ENCODE results near the gene GDF9. TPM values are rescaled to one million over a fixed set of nuclear protein-coding genes. Genes with fewer than 3 reads are reported as not detected.
A peak's percentile ranks its signal among the peaks of the same experiment; 100 is the strongest.

Gene GDF9
- total RNA-seq, 4 donors from 2014 or later, result 0.24 to 1.3 (median 0.31) TPM; not detected in 1

GRCh38 chr5:132884548-132884947, 18.3 kb upstream of the GDF9 start:
- DNase-seq (ENCODE audit: low spot score) (no peak), ATAC-seq (ENCODE audit: low FRiP score) (no peak)
- TF ChIP-seq, protein P1, sequence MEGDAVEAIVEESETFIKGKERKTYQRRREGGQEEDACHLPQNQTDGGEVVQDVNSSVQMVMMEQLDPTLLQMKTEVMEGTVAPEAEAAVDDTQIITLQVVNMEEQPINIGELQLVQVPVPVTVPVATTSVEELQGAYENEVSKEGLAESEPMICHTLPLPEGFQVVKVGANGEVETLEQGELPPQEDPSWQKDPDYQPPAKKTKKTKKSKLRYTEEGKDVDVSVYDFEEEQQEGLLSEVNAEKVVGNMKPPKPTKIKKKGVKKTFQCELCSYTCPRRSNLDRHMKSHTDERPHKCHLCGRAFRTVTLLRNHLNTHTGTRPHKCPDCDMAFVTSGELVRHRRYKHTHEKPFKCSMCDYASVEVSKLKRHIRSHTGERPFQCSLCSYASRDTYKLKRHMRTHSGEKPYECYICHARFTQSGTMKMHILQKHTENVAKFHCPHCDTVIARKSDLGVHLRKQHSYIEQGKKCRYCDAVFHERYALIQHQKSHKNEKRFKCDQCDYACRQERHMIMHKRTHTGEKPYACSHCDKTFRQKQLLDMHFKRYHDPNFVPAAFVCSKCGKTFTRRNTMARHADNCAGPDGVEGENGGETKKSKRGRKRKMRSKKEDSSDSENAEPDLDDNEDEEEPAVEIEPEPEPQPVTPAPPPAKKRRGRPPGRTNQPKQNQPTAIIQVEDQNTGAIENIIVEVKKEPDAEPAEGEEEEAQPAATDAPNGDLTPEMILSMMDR (IDR thresholded peaks at IDR 0.05), result no peak

DNA sequence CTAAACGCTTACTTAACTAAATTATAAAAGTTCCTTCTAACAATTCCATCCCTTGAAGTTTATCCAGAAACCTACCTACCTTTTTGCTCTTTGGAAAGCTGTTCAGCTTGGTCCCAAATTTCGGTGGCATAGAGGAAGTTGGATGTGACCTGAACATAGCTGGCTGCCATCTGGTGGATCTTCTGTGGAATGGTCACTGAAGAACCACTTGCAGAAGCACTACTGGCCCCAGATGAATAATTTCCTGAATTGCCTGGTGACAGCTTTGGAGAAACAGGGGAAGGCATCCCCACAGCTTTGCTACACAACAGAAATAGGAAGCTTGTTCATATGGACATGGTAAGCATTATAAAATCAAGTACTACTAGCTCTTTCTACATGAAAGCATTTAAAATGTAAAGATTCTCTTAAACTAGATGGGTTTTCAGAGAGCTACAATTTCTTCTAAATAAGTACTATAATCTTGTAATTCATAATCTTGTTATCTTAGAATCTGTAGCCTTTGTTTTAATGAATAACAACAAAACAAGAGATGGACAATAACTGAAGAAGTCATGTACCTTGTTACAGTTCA, 17.1 kb upstream of the GDF9 start:
- no peak for DNase-seq (ENCODE audit: low spot score)
- ATAC-seq (ENCODE audit: low FRiP score), result peak; percentile 59
- TF ChIP-seq, protein P1 (IDR thresholded peaks at IDR 0.05), result no peak

DNA sequence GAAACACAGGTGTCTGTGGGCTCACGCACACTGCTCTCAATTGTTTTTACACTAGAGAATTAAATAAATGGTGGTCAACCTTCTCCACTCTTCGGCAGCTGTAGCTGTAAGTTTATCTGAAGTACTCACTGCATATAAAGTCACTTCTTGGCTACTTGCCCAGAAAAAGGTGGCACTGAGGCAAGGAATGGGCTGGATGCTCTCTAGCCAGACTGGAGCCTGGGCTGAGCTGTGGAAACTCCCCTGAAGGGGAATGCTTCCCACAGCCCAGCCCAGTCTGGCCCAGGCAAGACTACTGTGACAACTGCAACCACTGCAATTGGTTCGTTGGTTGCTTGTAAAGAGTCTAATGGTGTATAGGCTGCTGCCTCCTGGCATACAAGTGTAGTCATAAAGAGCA, 11.7 kb upstream of the GDF9 start:
- no peak for DNase-seq (ENCODE audit: low spot score)
- TF ChIP-seq, protein P1 (IDR thresholded peaks at IDR 0.05), result no peak
- ATAC-seq (ENCODE audit: low FRiP score), result no peak

- no peak for DNase-seq (ENCODE audit: low spot score)
- no peak for ATAC-seq (ENCODE audit: low FRiP score)
- TF ChIP-seq, protein P1 (IDR thresholded peaks at IDR 0.05), result no peak
These were observed 11.2 kb upstream of the GDF9 start for GRCh38 chr5:132877466-132877865.

DNA sequence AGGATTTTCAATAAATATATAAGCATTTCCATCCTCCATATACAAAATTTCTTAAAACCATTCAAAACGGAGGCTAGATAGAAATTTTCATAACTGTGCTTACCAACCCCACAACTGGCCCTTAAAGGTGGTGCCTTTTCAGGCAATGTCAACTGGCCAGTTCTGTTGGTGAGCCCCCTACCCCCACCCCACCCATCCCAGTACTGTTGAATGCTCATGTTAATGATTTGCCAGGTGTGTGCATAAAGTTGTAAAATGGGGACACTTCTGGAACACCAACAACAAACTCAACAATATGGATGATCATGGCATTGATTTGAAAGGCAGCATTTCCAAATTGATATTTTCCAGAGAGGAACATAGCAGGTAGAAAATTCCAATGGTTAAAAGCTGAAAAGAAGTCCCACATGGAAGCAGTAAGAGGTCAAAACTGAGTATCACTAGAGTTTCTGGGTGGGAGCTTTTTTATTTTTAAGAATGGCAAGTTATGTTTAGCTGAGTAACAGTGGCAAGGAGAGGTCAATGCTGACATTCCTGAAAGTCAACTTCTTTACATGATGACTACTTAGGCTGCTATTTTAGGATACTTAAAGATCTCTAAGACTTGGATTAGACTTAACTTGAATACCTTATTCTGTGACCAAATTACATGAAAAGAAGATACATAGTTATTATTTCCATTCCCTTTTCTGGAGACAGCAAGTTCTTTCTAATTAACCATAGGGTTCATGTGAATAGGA, 9.9 kb upstream of the GDF9 start:
- ATAC-seq (ENCODE audit: low FRiP score) (no peak), DNase-seq (ENCODE audit: low spot score) (no peak)
- TF ChIP-seq, protein P1 (IDR thresholded peaks at IDR 0.05), result no peak

DNA sequence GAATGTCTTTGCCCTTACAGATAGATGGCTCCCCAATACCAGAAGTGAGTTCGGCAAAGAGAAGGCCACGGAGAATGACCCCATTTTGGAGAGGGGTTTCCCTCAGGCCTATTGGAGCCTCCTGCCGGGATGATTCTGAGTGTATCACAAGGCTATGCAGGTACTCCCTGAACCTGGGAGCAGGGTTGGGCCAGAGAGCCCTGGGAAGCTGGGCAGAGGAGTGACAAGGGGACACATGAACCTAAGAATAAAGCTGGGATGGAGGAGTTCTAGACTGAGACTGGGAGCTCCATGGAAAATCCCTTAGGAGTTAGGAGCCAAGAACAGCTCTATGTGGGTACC, 7.6 kb upstream of the GDF9 start:
- DNase-seq (ENCODE audit: low spot score) (no peak), ATAC-seq (ENCODE audit: low FRiP score) (no peak)
- TF ChIP-seq, protein P1 (IDR thresholded peaks at IDR 0.05), result no peak

All from omental fat pad (tissue), 4 donors.